Subcutaneous adipose tissue (tissue), 4 donors: ENCODE measurements around the gene CADM2. TPM values are rescaled to one million over a fixed set of nuclear protein-coding genes. Genes with fewer than 3 reads are reported as not detected.

Experiments used
- CTCF ChIP-seq: fragments of 450-650 bp; IDR thresholded peaks from one replicate; pipeline ENCODE4 v1.5.1; 2016; ENCODE audit warnings: low read depth, mild to moderate bottlenecking, control low read depth, antibody characterized with exemption, moderate library complexity
- total RNA-seq, 4 donors: library from RNA; depleted of rRNA; stranded (reverse); fragments of >200 nt; gene quantifications; one replicate each; pipeline ENCODE4 v1.1.0, GENCODE V29; 2016

The CADM2 gene
- total RNA-seq, 4 donors from 2014 or later = 1.0 to 19.8 (median 4.4) TPM

GRCh38 chr3:85304360-85304964 lies 345.7 kb downstream of the CADM2 start:
- TF ChIP-seq CTCF = no peak

GRCh38 chr3:85312331-85312730 lies 353.5 kb downstream of the CADM2 start:
- TF ChIP-seq CTCF = no peak

- no peak for TF ChIP-seq CTCF
Observed at GRCh38 chr3:85313380-85313779, 354.6 kb downstream of the CADM2 start.

- TF ChIP-seq CTCF = no peak
Observed at GRCh38 chr3:85316252-85316651, 357.5 kb downstream of the CADM2 start.

- TF ChIP-seq CTCF = no peak
Observed at GRCh38 chr3:85321892-85322291, 363.1 kb downstream of the CADM2 start.

GRCh38 chr3:85330071-85330470 lies 371.3 kb downstream of the CADM2 start:
- TF ChIP-seq CTCF = no peak

GRCh38 chr3:85337895-85338294 lies 379.1 kb downstream of the CADM2 start:
- TF ChIP-seq CTCF = no peak
